Activated effector memory CD4-positive, alpha-beta T cell treated with anti-CD3 and anti-CD28 coated beads, Interleukin-2, amount 50 U/mL, for 16 hours (primary cell): ENCODE data around the gene CADPS.

ENCODE experiments used
- DNase-seq: peaks from one replicate; pipeline ENCODE4 v3.0.0-alpha.2; 2020

CADPS gene

GRCh38 chr3:62405135-62405534, 470.1 kb downstream of the CADPS start:
- no peak for DNase-seq

- DNase-seq, result no peak
These were observed 470.9 kb downstream of the CADPS start for GRCh38 chr3:62404321-62404720.

- DNase-seq, result no peak
These were observed 471.5 kb downstream of the CADPS start for GRCh38 chr3:62403765-62404164.

- DNase-seq, result no peak
These were observed 482.5 kb downstream of the CADPS start for GRCh38 chr3:62392626-62393292.

GRCh38 chr3:62387251-62387650, 488.0 kb downstream of the CADPS start:
- DNase-seq, result no peak

- no peak for DNase-seq
These were observed 495.9 kb downstream of the CADPS start for GRCh38 chr3:62379321-62379798.

- DNase-seq, result no peak
These were observed 496.3 kb downstream of the CADPS start for GRCh38 chr3:62378921-62379320.

GRCh38 chr3:62378311-62378789, 496.9 kb downstream of the CADPS start:
- no peak for DNase-seq

GRCh38 chr3:62376906-62377877, 498.0 kb downstream of the CADPS start:
- no peak for DNase-seq

GRCh38 chr3:62376454-62376720, 498.8 kb downstream of the CADPS start:
- no peak for DNase-seq

- DNase-seq, result no peak
These were observed 499.4 kb downstream of the CADPS start for GRCh38 chr3:62375655-62376453.

- no peak for DNase-seq
These were observed 500.6 kb downstream of the CADPS start for GRCh38 chr3:62374341-62375218.

- no peak for DNase-seq
These were observed 501.4 kb downstream of the CADPS start for GRCh38 chr3:62373714-62374333.

GRCh38 chr3:62373215-62373614, 502.0 kb downstream of the CADPS start, which contains the start of gene FEZF2:
FEZF2 (minus strand) TSS chr3:62373550; CDS start chr3:62372868, 682 bp downstream.
- DNase-seq, result no peak

- DNase-seq, result no peak
These were observed 502.6 kb downstream of the CADPS start for GRCh38 chr3:62372621-62373041.

GRCh38 chr3:62371720-62372591, 503.3 kb downstream of the CADPS start:
- no peak for DNase-seq

- DNase-seq, result no peak
These were observed 504.1 kb downstream of the CADPS start for GRCh38 chr3:62370858-62371719.

GRCh38 chr3:62370112-62370857, 504.9 kb downstream of the CADPS start:
- DNase-seq, result no peak

- no peak for DNase-seq
These were observed 505.8 kb downstream of the CADPS start for GRCh38 chr3:62369476-62369743.
